ENCODE results near the gene ADAMTS16.

Gene ADAMTS16

GRCh38 chr5:5164163-5164562, 24.0 kb downstream of the ADAMTS16 start:
- no peak overlapping the region for H3K9ac ChIP-seq (ENCODE audit: low read length)
- H2BK5ac ChIP-seq (ENCODE audit: low read depth, low read length, poor library complexity, severe bottlenecking) = no peak overlapping the region
- H4K8ac ChIP-seq (ENCODE audit: low read length) = no peak overlapping the region
- H3K4me3 ChIP-seq (ENCODE audit: insufficient read depth in 1 of 2, low read depth in 1 of 2, low read length in 2 of 2) = no peak overlapping the region
- no peak overlapping the region for H3K4me2 ChIP-seq (ENCODE audit: low read length, poor library complexity, severe bottlenecking)
- no peak overlapping the region for H3K14ac ChIP-seq (ENCODE audit: low read length in 2 of 2)
- no peak overlapping the region for H3K23ac ChIP-seq (ENCODE audit: low read length in 2 of 2)
- H4K91ac ChIP-seq (ENCODE audit: low read length) = no peak overlapping the region
- no peak overlapping the region for H2BK12ac ChIP-seq (ENCODE audit: low read length in 2 of 2)
- peak overlapping the region; percentile 33 for H2AK5ac ChIP-seq (ENCODE audit: low read length, severe bottlenecking)
- no peak overlapping the region for H2BK15ac ChIP-seq (ENCODE audit: low read depth, poor library complexity, severe bottlenecking)
- H3K18ac ChIP-seq (ENCODE audit: low read depth in 1 of 2, low read length in 2 of 2) = no peak overlapping the region
- H3K36me3 ChIP-seq (ENCODE audit: control insufficient read depth in 1 of 2, insufficient read depth in 2 of 2, low read depth in 1 of 2, low read length in 2 of 2) = no peaks in the 10 kb centered on the region
- no peak overlapping the region for H2AFZ ChIP-seq (ENCODE audit: low read depth, low read length)
- H3K27ac ChIP-seq (ENCODE audit: low read length, poor library complexity, severe bottlenecking) = no peak overlapping the region
- H3K4ac ChIP-seq (ENCODE audit: low read depth in 1 of 2, low read length in 2 of 2) = no peak overlapping the region
- no peaks in the 10 kb centered on the region for H3K9me3 ChIP-seq (ENCODE audit: control insufficient read depth, low read length)
- H3K27me3 ChIP-seq (ENCODE audit: control insufficient read depth in 1 of 2, insufficient read depth in 1 of 2, low read length in 2 of 2) = no peaks in the 10 kb centered on the region
- no peak overlapping the region for H2BK120ac ChIP-seq (ENCODE audit: low read depth, low read length)
- no peak for DNase-seq
- peaks cover 8% of the 10 kb centered on the region for H3K4me1 ChIP-seq (ENCODE audit: control insufficient read depth, insufficient read depth, low read depth, low read length)
- WGBS = 75% methylated on average over 5 of the region's 5 CpGs
- H3K79me1 ChIP-seq (replicated peaks; ENCODE audit: low read length, poor library complexity, severe bottlenecking) = no peaks in the 10 kb centered on the region

- Histone ChIP-seq H3K9me3 (ENCODE audit: control insufficient read depth, low read length) (no peaks in the 10 kb centered on the region), H3K4ac (ENCODE audit: low read depth in 1 of 2, low read length in 2 of 2) (no peak overlapping the region), H3K4me3 (ENCODE audit: insufficient read depth in 1 of 2, low read depth in 1 of 2, low read length in 2 of 2) (no peak overlapping the region), H2BK5ac (ENCODE audit: low read depth, low read length, poor library complexity, severe bottlenecking) (no peak overlapping the region), H3K18ac (ENCODE audit: low read depth in 1 of 2, low read length in 2 of 2) (no peak overlapping the region), H3K23ac (ENCODE audit: low read length in 2 of 2) (no peak overlapping the region), H3K4me1 (ENCODE audit: control insufficient read depth, insufficient read depth, low read depth, low read length) (peaks cover 8% of the 10 kb centered on the region), H3K9ac (ENCODE audit: low read length) (no peak overlapping the region), H2BK15ac (ENCODE audit: low read depth, poor library complexity, severe bottlenecking) (no peak overlapping the region), H3K14ac (ENCODE audit: low read length in 2 of 2) (no peak overlapping the region), H3K36me3 (ENCODE audit: control insufficient read depth in 1 of 2, insufficient read depth in 2 of 2, low read depth in 1 of 2, low read length in 2 of 2) (no peaks in the 10 kb centered on the region), H2BK120ac (ENCODE audit: low read depth, low read length) (no peak overlapping the region), H3K27ac (ENCODE audit: low read length, poor library complexity, severe bottlenecking) (peak overlapping the region; percentile 38), H2AFZ (ENCODE audit: low read depth, low read length) (no peak overlapping the region), H4K8ac (ENCODE audit: low read length) (no peak overlapping the region), H4K91ac (ENCODE audit: low read length) (no peak overlapping the region), H3K4me2 (ENCODE audit: low read length, poor library complexity, severe bottlenecking) (no peak overlapping the region), H2AK5ac (ENCODE audit: low read length, severe bottlenecking) (no peak overlapping the region), H3K79me1 (replicated peaks; ENCODE audit: low read length, poor library complexity, severe bottlenecking) (no peaks in the 10 kb centered on the region), H3K27me3 (ENCODE audit: control insufficient read depth in 1 of 2, insufficient read depth in 1 of 2, low read length in 2 of 2) (no peaks in the 10 kb centered on the region), H2BK12ac (ENCODE audit: low read length in 2 of 2) (no peak overlapping the region)
- no peak for DNase-seq
- 79% methylated on average over 9 of the region's 9 CpGs for WGBS
These were observed 25.4 kb downstream of the ADAMTS16 start for GRCh38 chr5:5165541-5166002.

- DNase-seq = no peak
- H2BK5ac ChIP-seq (ENCODE audit: low read depth, low read length, poor library complexity, severe bottlenecking) = no peak overlapping the region
- H3K79me1 ChIP-seq (replicated peaks; ENCODE audit: low read length, poor library complexity, severe bottlenecking) = no peaks in the 10 kb centered on the region
- H3K36me3 ChIP-seq (ENCODE audit: control insufficient read depth in 1 of 2, insufficient read depth in 2 of 2, low read depth in 1 of 2, low read length in 2 of 2) = no peaks in the 10 kb centered on the region
- H3K9me3 ChIP-seq (ENCODE audit: control insufficient read depth, low read length) = no peaks in the 10 kb centered on the region
- H2BK120ac ChIP-seq (ENCODE audit: low read depth, low read length) = no peak overlapping the region
- 90% methylated on average over 8 of the region's 8 CpGs for WGBS
- no peak overlapping the region for H3K23ac ChIP-seq (ENCODE audit: low read length in 2 of 2)
- H3K18ac ChIP-seq (ENCODE audit: low read depth in 1 of 2, low read length in 2 of 2) = no peak overlapping the region
- H3K4me1 ChIP-seq (ENCODE audit: control insufficient read depth, insufficient read depth, low read depth, low read length) = peaks cover 8% of the 10 kb centered on the region
- H2BK15ac ChIP-seq (ENCODE audit: low read depth, poor library complexity, severe bottlenecking) = no peak overlapping the region
- no peak overlapping the region for H3K9ac ChIP-seq (ENCODE audit: low read length)
- H2AFZ ChIP-seq (ENCODE audit: low read depth, low read length) = no peak overlapping the region
- no peak overlapping the region for H3K4me2 ChIP-seq (ENCODE audit: low read length, poor library complexity, severe bottlenecking)
- H3K14ac ChIP-seq (ENCODE audit: low read length in 2 of 2) = no peak overlapping the region
- H2BK12ac ChIP-seq (ENCODE audit: low read length in 2 of 2) = no peak overlapping the region
- no peak overlapping the region for H4K8ac ChIP-seq (ENCODE audit: low read length)
- no peak overlapping the region for H3K4ac ChIP-seq (ENCODE audit: low read depth in 1 of 2, low read length in 2 of 2)
- no peak overlapping the region for H2AK5ac ChIP-seq (ENCODE audit: low read length, severe bottlenecking)
- no peak overlapping the region for H4K91ac ChIP-seq (ENCODE audit: low read length)
- H3K4me3 ChIP-seq (ENCODE audit: insufficient read depth in 1 of 2, low read depth in 1 of 2, low read length in 2 of 2) = no peak overlapping the region
- no peak overlapping the region for H3K27ac ChIP-seq (ENCODE audit: low read length, poor library complexity, severe bottlenecking)
- no peaks in the 10 kb centered on the region for H3K27me3 ChIP-seq (ENCODE audit: control insufficient read depth in 1 of 2, insufficient read depth in 1 of 2, low read length in 2 of 2)
These were observed 29.3 kb downstream of the ADAMTS16 start for GRCh38 chr5:5169466-5169865.

DNA sequence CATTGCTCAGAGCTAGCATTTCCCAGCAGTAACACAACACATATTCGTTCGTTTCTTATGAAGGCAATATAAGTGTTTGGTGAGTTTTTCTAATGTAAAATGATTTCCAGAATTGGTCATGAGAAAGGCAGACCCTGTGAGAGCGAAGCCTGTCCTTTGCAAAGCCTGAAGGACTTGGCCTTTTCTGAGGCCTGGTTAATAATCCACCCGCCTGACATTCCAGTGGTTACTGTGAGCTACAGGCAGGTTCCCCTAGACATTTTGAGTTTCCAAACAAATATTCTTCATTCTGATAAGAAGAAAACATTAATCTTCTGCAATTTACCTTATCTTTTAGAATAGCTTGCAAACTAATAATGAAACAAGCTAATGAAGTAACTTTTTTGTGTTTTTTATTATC, 38.0 kb downstream of the ADAMTS16 start:
- Histone ChIP-seq H2BK12ac (ENCODE audit: low read length in 2 of 2) (no peak overlapping the region), H3K36me3 (ENCODE audit: control insufficient read depth in 1 of 2, insufficient read depth in 2 of 2, low read depth in 1 of 2, low read length in 2 of 2) (no peaks in the 10 kb centered on the region), H3K18ac (ENCODE audit: low read depth in 1 of 2, low read length in 2 of 2) (no peak overlapping the region), H3K4me2 (ENCODE audit: low read length, poor library complexity, severe bottlenecking) (no peak overlapping the region), H3K79me1 (replicated peaks; ENCODE audit: low read length, poor library complexity, severe bottlenecking) (peaks cover 2% of the 10 kb centered on the region), H2AFZ (ENCODE audit: low read depth, low read length) (no peak overlapping the region), H3K4me1 (ENCODE audit: control insufficient read depth, insufficient read depth, low read depth, low read length) (peaks cover 23% of the 10 kb centered on the region), H3K23ac (ENCODE audit: low read length in 2 of 2) (no peak overlapping the region), H4K8ac (ENCODE audit: low read length) (no peak overlapping the region), H4K91ac (ENCODE audit: low read length) (no peak overlapping the region), H2AK5ac (ENCODE audit: low read length, severe bottlenecking) (no peak overlapping the region), H3K9me3 (ENCODE audit: control insufficient read depth, low read length) (no peaks in the 10 kb centered on the region), H3K27me3 (ENCODE audit: control insufficient read depth in 1 of 2, insufficient read depth in 1 of 2, low read length in 2 of 2) (no peaks in the 10 kb centered on the region), H2BK5ac (ENCODE audit: low read depth, low read length, poor library complexity, severe bottlenecking) (no peak overlapping the region), H3K4me3 (ENCODE audit: insufficient read depth in 1 of 2, low read depth in 1 of 2, low read length in 2 of 2) (no peak overlapping the region), H3K27ac (ENCODE audit: low read length, poor library complexity, severe bottlenecking) (peak overlapping the region; percentile 93), H2BK120ac (ENCODE audit: low read depth, low read length) (no peak overlapping the region), H3K4ac (ENCODE audit: low read depth in 1 of 2, low read length in 2 of 2) (no peak overlapping the region), H3K9ac (ENCODE audit: low read length) (no peak overlapping the region), H3K14ac (ENCODE audit: low read length in 2 of 2) (no peak overlapping the region), H2BK15ac (ENCODE audit: low read depth, poor library complexity, severe bottlenecking) (no peak overlapping the region)
- no peak for DNase-seq
- 86% methylated on average over 2 of the region's 4 CpGs for WGBS

Measured in mesenchymal stem cell (in vitro differentiated cells and primary cell).